Stimulated activated naive CD4-positive, alpha-beta T cell (primary cell): Measurements from ENCODE around the gene SESTD1.
"Not testable (repeated sequence)": the region's sequence is repeated elsewhere in the genome, so short reads cannot be mapped to it uniquely, and the experiment has no call there.

Experiments
- DNase-seq, 6 experiments: peaks; one replicate each; lab custom pipeline; 2025; lab: John Stamatoyannopoulos, UW

The SESTD1 gene

GRCh38 chr2:179268277-179268925 is 3.8 kb upstream of the SESTD1 start:
- no peak for DNase-seq

GRCh38 chr2:179266271-179266670 is 1.6 kb upstream of the SESTD1 start:
- DNase-seq, result no peak

- DNase-seq, result no peak
These were observed 464 bp upstream of the SESTD1 start for GRCh38 chr2:179265082-179265510.

- peak in 3 of 6 experiments; percentile 24 to 45 (median 28) for DNase-seq
These were observed 925 bp downstream of the SESTD1 start for GRCh38 chr2:179263446-179264367.

GRCh38 chr2:179263015-179263414 is 1.6 kb downstream of the SESTD1 start:
- no peak for DNase-seq

GRCh38 chr2:179262077-179262660 is 2.5 kb downstream of the SESTD1 start:
- no peak for DNase-seq

GRCh38 chr2:179261151-179261825 is 3.3 kb downstream of the SESTD1 start:
- DNase-seq, result no peak

GRCh38 chr2:179260224-179260623 is 4.4 kb downstream of the SESTD1 start:
- no peak for DNase-seq

- DNase-seq, result no peak
These were observed 9.5 kb downstream of the SESTD1 start for GRCh38 chr2:179255129-179255528.

GRCh38 chr2:179253226-179253625 is 11.4 kb downstream of the SESTD1 start:
- DNase-seq, result no peak

- DNase-seq, result no peak
These were observed 12.2 kb downstream of the SESTD1 start for GRCh38 chr2:179252423-179252822.

GRCh38 chr2:179251870-179252269 is 12.8 kb downstream of the SESTD1 start:
- DNase-seq, result no peak

- DNase-seq, result no peak
These were observed 13.7 kb downstream of the SESTD1 start for GRCh38 chr2:179250848-179251504.

- DNase-seq, result no peak
These were observed 14.5 kb downstream of the SESTD1 start for GRCh38 chr2:179250095-179250494.

- no peak for DNase-seq
These were observed 16.6 kb downstream of the SESTD1 start for GRCh38 chr2:179248024-179248348.

GRCh38 chr2:179247318-179248023 is 17.2 kb downstream of the SESTD1 start:
- DNase-seq, result no peak

- not testable (repeated sequence) for DNase-seq
These were observed 18.8 kb downstream of the SESTD1 start for GRCh38 chr2:179245843-179246242.

- no peak for DNase-seq
These were observed 21.6 kb downstream of the SESTD1 start for GRCh38 chr2:179243046-179243445.

- DNase-seq, result no peak
These were observed 23.9 kb downstream of the SESTD1 start for GRCh38 chr2:179240481-179241451.

- DNase-seq, result no peak
These were observed 24.8 kb downstream of the SESTD1 start for GRCh38 chr2:179239838-179240237.
